Liver (tissue), 9 donors: ENCODE measurements around the gene UPK2. TPM values are rescaled to one million over a fixed set of nuclear protein-coding genes. Genes with fewer than 3 reads are reported as not detected.

ENCODE experiments used
- DNase-seq: peaks from one replicate; pipeline ENCODE4 v3.0.0-alpha.2; 2017; ENCODE audit warnings: low spot score
- H3K27ac ChIP-seq, 2 donors: one replicate each; pipeline ENCODE4 v1.7.0; 2013; ENCODE audit warnings: inconsistent platforms in 2 of 2, low read length in 2 of 2, control low read depth in 1 of 2, low read depth in 1 of 2, mild to moderate bottlenecking in 1 of 2
- H3K27me3 ChIP-seq, 4 donors: one replicate each; pipeline versions ENCODE4 v1.6.1 to v1.7.0; 2013; ENCODE audit warnings: low read length in 3 of 4, inconsistent platforms in 1 of 4, mild to moderate bottlenecking in 1 of 4, moderate library complexity in 1 of 4; ENCODE audit not compliant: control insufficient read depth in 4 of 4, insufficient read depth in 4 of 4
- H3K36me3 ChIP-seq, 4 donors: one replicate each; pipeline versions ENCODE4 v1.6.1 to v1.7.0; 2013; ENCODE audit warnings: low read length in 3 of 4, mild to moderate bottlenecking in 3 of 4, low read depth in 1 of 4, moderate library complexity in 1 of 4; ENCODE audit not compliant: control insufficient read depth in 4 of 4, insufficient read depth in 3 of 4
- H3K4me1 ChIP-seq, 4 donors: one replicate each; pipeline versions ENCODE4 v1.6.1 to v1.7.0; 2013; ENCODE audit warnings: low read length in 3 of 4, mild to moderate bottlenecking in 3 of 4, moderate library complexity in 1 of 4; ENCODE audit not compliant: control insufficient read depth in 4 of 4, insufficient read depth in 4 of 4
- H3K4me3 ChIP-seq, 3 donors: one replicate each; pipeline versions ENCODE4 v1.6.1 to v1.7.0; 2013; ENCODE audit warnings: low read length in 3 of 3, control low read depth in 1 of 3, low read depth in 1 of 3, mild to moderate bottlenecking in 1 of 3
- H3K9ac ChIP-seq, 2 donors: one replicate each; pipeline ENCODE4 v1.7.0; 2013; ENCODE audit warnings: low read length in 2 of 2, mild to moderate bottlenecking in 2 of 2, moderate library complexity in 2 of 2, control low read depth in 1 of 2, low read depth in 1 of 2
- H3K9me3 ChIP-seq, 4 donors: one replicate each; pipeline versions ENCODE4 v1.6.1 to v1.7.0; 2013; ENCODE audit warnings: low read length in 3 of 4; ENCODE audit not compliant: control insufficient read depth in 4 of 4
- EGR1 ChIP-seq, 2 donors: IDR thresholded peaks; 2 replicates each; pipeline ENCODE4 v1.6.1; 2016 to 2018; ENCODE audit warnings: antibody characterized with exemption in 2 of 2, low read depth in 2 of 2
- FOXA1 ChIP-seq: IDR thresholded peaks from 2 replicates; pipeline ENCODE4 v1.6.1; 2016; ENCODE audit warnings: antibody characterized with exemption
- FOXA2 ChIP-seq: IDR thresholded peaks from 2 replicates; pipeline ENCODE4 v1.6.1; 2016; ENCODE audit warnings: antibody characterized with exemption
- GABPA ChIP-seq, 2 donors: IDR thresholded peaks in 1 of 2; conservative IDR thresholded peaks in 1 of 2; 2 replicates each; pipeline ENCODE4 v1.6.1; 2016; ENCODE audit warnings: antibody characterized with exemption in 2 of 2, mild to moderate bottlenecking in 1 of 2, moderate library complexity in 1 of 2
- HNF4A ChIP-seq, 2 donors: conservative IDR thresholded peaks; 2 replicates each; pipeline ENCODE4 v1.6.1; 2016; ENCODE audit warnings: antibody characterized with exemption in 2 of 2, mild to moderate bottlenecking in 2 of 2
- HNF4G ChIP-seq: IDR thresholded peaks from 2 replicates; pipeline ENCODE4 v1.6.1; 2016; ENCODE audit warnings: antibody characterized with exemption
- JUND ChIP-seq, 2 donors: IDR thresholded peaks; 2 replicates each; pipeline ENCODE4 v1.6.1; 2016; ENCODE audit warnings: antibody characterized with exemption in 2 of 2
- NR2F2 ChIP-seq: IDR thresholded peaks from 2 replicates; pipeline ENCODE4 v1.6.1; 2016; ENCODE audit warnings: antibody characterized with exemption
- RAD21 ChIP-seq, 2 donors: IDR thresholded peaks; 2 replicates each; pipeline ENCODE4 v1.6.1; 2016; ENCODE audit warnings: antibody characterized with exemption in 2 of 2, mild to moderate bottlenecking in 2 of 2
- RXRA ChIP-seq, 2 donors: IDR thresholded peaks; 2 replicates each; pipeline ENCODE4 v1.6.1; 2017 to 2018; ENCODE audit warnings: antibody characterized with exemption in 2 of 2, mild to moderate bottlenecking in 1 of 2
- SP1 ChIP-seq: IDR thresholded peaks from 2 replicates; pipeline ENCODE4 v1.6.1; 2018; ENCODE audit warnings: antibody characterized with exemption, mild to moderate bottlenecking
- TAF1 ChIP-seq: conservative IDR thresholded peaks from 2 replicates; pipeline ENCODE4 v1.6.1; 2016; ENCODE audit warnings: antibody characterized with exemption, mild to moderate bottlenecking
- YY1 ChIP-seq: IDR thresholded peaks from 2 replicates; pipeline ENCODE4 v1.6.1; 2016; ENCODE audit warnings: antibody characterized with exemption, mild to moderate bottlenecking
- whole genome bisulfite sequencing: extraction: QIAGEN DNeasy Blood & Tissue Kit; methylation state at CpG from one replicate; pipeline ENCODE4 v1.1.7; 2013; 5-methylcytosine and 5-hydroxymethylcytosine counted together
- polyA plus RNA-seq, 2 donors: library from polyadenylated mRNA; stranded (reverse) in 1 of 2; unstranded in 1 of 2; fragments of 200-250 nt in 1 of 2; fragments of >200 nt in 1 of 2; fragmentation: Nextera tagmentation in 1 of 2; extraction: Ambion mirVana in 1 of 2; gene quantifications; one replicate each; pipeline versions ENCODE4 v1.2.1 to v1.2.3, GENCODE V29; 2013 to 2015
- total RNA-seq, 2 donors: library from RNA; depleted of rRNA; stranded (reverse); fragments of >200 nt; gene quantifications; one replicate each; pipeline ENCODE4 v1.2.3, GENCODE V29; 2014
- TF ChIP-seq, protein P1 (sequence below): fragments of 150-350 bp; IDR thresholded peaks from 2 replicates; pipeline ENCODE4 v1.5.1; 2017; ENCODE audit warnings: improper control_type of control experiment, low read depth, low read length; ENCODE audit not compliant: missing input control
- TF ChIP-seq, protein P2 (sequence below): IDR thresholded peaks from 2 replicates; pipeline ENCODE4 v1.6.1; 2016; ENCODE audit warnings: antibody characterized with exemption
- TF ChIP-seq, protein P3 (sequence below): IDR thresholded peaks from 2 replicates; pipeline ENCODE4 v1.6.1; 2016; ENCODE audit warnings: antibody characterized with exemption
- TF ChIP-seq, protein P4 (sequence below): IDR thresholded peaks from 2 replicates; pipeline ENCODE4 v1.6.1; 2016; ENCODE audit warnings: antibody characterized with exemption, mild to moderate bottlenecking
- TF ChIP-seq, protein P5 (sequence below): IDR thresholded peaks from 2 replicates; pipeline ENCODE4 v1.6.1; 2016; ENCODE audit warnings: antibody characterized with exemption
- donor health status: healthy.
- donor health status: healthy.
- donor health status: healthy.
- donor health status: healthy.
- donor health status: healthy.

UPK2 gene
- total and polyA plus RNA-seq, 4 donors, result not detected

DNA sequence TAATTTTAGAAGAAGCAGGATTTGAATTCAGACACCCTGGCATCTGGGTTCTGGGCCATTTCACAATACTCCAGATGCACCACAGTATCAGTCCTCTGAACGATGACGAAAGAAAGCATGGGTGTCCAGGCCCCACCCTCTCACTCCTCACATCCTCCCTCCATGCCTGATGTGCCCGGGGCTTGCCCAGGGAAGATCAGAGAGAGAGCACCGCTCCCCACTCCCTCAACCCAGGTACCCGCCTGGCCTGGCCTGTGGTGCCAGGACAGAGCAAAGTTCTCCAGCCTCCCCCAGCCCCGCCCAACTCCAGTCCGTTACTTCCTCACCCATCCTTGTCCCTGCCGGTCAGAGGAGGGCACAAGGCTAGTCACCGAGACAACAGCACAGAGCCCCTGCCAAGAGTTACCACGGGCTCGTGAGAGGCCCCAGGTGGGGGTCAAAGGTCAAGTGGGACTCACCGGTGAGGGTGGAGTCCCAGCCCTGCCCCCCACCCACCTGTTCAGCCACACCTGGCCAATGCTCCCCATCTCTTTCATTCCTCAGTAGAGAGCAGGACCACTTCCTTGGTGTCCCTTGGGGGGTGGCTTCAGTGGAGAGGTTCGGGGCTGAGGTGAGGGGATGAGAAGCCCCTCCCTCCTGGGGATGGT, 38.5 kb upstream of the UPK2 start:
- Histone ChIP-seq H3K9ac (no peak overlapping the region), H3K4me1 (peaks cover 34 to 96% (median 76%) of the 10 kb centered on the region in 4 donors), H3K27ac (peak overlapping the region; percentile 86 to 94), H3K4me3 (peak overlapping the region in 1 of 3 donors; percentile 32), H3K9me3 (no peaks in the 10 kb centered on the region), H3K27me3 (no peaks in the 10 kb centered on the region), H3K36me3 (no peaks in the 10 kb centered on the region)
- no peak for TF ChIP-seq FOXA2
- TF ChIP-seq, protein P1, sequence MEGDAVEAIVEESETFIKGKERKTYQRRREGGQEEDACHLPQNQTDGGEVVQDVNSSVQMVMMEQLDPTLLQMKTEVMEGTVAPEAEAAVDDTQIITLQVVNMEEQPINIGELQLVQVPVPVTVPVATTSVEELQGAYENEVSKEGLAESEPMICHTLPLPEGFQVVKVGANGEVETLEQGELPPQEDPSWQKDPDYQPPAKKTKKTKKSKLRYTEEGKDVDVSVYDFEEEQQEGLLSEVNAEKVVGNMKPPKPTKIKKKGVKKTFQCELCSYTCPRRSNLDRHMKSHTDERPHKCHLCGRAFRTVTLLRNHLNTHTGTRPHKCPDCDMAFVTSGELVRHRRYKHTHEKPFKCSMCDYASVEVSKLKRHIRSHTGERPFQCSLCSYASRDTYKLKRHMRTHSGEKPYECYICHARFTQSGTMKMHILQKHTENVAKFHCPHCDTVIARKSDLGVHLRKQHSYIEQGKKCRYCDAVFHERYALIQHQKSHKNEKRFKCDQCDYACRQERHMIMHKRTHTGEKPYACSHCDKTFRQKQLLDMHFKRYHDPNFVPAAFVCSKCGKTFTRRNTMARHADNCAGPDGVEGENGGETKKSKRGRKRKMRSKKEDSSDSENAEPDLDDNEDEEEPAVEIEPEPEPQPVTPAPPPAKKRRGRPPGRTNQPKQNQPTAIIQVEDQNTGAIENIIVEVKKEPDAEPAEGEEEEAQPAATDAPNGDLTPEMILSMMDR, result no peak
- TF ChIP-seq RXRA (IDR thresholded peaks at IDR 0.05), result peak; percentile 77 to 92
- TF ChIP-seq FOXA1, result peak; percentile 35
- peak; percentile 83 for TF ChIP-seq YY1
- TF ChIP-seq, protein P2, sequence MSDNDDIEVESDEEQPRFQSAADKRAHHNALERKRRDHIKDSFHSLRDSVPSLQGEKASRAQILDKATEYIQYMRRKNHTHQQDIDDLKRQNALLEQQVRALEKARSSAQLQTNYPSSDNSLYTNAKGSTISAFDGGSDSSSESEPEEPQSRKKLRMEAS, result peak; percentile 89
- peak; percentile 28 to 60 for TF ChIP-seq RAD21 (IDR thresholded peaks at IDR 0.05)
- TF ChIP-seq, protein P3, sequence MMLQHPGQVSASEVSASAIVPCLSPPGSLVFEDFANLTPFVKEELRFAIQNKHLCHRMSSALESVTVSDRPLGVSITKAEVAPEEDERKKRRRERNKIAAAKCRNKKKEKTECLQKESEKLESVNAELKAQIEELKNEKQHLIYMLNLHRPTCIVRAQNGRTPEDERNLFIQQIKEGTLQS, result peak; percentile 90
- no peak for TF ChIP-seq TAF1
- TF ChIP-seq EGR1 (IDR thresholded peaks at IDR 0.05; ENCODE audit: low read depth in 2 of 2), result peak in 1 of 2 donors; percentile 59
- TF ChIP-seq, protein P4, sequence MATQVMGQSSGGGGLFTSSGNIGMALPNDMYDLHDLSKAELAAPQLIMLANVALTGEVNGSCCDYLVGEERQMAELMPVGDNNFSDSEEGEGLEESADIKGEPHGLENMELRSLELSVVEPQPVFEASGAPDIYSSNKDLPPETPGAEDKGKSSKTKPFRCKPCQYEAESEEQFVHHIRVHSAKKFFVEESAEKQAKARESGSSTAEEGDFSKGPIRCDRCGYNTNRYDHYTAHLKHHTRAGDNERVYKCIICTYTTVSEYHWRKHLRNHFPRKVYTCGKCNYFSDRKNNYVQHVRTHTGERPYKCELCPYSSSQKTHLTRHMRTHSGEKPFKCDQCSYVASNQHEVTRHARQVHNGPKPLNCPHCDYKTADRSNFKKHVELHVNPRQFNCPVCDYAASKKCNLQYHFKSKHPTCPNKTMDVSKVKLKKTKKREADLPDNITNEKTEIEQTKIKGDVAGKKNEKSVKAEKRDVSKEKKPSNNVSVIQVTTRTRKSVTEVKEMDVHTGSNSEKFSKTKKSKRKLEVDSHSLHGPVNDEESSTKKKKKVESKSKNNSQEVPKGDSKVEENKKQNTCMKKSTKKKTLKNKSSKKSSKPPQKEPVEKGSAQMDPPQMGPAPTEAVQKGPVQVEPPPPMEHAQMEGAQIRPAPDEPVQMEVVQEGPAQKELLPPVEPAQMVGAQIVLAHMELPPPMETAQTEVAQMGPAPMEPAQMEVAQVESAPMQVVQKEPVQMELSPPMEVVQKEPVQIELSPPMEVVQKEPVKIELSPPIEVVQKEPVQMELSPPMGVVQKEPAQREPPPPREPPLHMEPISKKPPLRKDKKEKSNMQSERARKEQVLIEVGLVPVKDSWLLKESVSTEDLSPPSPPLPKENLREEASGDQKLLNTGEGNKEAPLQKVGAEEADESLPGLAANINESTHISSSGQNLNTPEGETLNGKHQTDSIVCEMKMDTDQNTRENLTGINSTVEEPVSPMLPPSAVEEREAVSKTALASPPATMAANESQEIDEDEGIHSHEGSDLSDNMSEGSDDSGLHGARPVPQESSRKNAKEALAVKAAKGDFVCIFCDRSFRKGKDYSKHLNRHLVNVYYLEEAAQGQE, result peak; percentile 59
- peak in 1 of 2 donors; percentile 56 for TF ChIP-seq GABPA (IDR thresholded peaks at IDR 0.05 in 1 of 2, conservative IDR thresholded peaks at IDR 0.05 in 1 of 2)
- TF ChIP-seq, protein P5, sequence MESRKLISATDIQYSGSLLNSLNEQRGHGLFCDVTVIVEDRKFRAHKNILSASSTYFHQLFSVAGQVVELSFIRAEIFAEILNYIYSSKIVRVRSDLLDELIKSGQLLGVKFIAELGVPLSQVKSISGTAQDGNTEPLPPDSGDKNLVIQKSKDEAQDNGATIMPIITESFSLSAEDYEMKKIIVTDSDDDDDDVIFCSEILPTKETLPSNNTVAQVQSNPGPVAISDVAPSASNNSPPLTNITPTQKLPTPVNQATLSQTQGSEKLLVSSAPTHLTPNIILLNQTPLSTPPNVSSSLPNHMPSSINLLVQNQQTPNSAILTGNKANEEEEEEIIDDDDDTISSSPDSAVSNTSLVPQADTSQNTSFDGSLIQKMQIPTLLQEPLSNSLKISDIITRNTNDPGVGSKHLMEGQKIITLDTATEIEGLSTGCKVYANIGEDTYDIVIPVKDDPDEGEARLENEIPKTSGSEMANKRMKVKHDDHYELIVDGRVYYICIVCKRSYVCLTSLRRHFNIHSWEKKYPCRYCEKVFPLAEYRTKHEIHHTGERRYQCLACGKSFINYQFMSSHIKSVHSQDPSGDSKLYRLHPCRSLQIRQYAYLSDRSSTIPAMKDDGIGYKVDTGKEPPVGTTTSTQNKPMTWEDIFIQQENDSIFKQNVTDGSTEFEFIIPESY, result no peak
- TF ChIP-seq NR2F2, result peak; percentile 74
- peak; percentile 62 for TF ChIP-seq HNF4G
- peak in 1 of 2 donors; percentile 60 for TF ChIP-seq JUND (IDR thresholded peaks at IDR 0.05)
- TF ChIP-seq HNF4A (conservative IDR thresholded peaks at IDR 0.05), result peak; percentile 82 to 90
- peak; percentile 80 for TF ChIP-seq SP1
- no peak for DNase-seq
- WGBS, result 5% methylated on average over 13 of the region's 13 CpGs
